IPS DF 19.7 (cell line): ENCODE measurements around the gene SLC29A2.
"Not testable (repeated sequence)": the region's sequence is repeated elsewhere in the genome, so short reads cannot be mapped to it uniquely, and the experiment has no call there.

ENCODE experiments used
- DNase-seq: peaks from one replicate; pipeline ENCODE4 v3.0.0-alpha.2; 2013; ENCODE audit warnings: low read depth, low spot score

Gene SLC29A2

GRCh38 chr11:66333896-66334604 is 37.5 kb downstream of the SLC29A2 start:
- no peak for DNase-seq

- DNase-seq: no peak
These were observed 38.2 kb downstream of the SLC29A2 start for GRCh38 chr11:66333220-66333877.

- DNase-seq: no peak
These were observed 39.0 kb downstream of the SLC29A2 start for GRCh38 chr11:66332371-66333219.

- DNase-seq: no peak
These were observed 39.8 kb downstream of the SLC29A2 start for GRCh38 chr11:66331542-66332370.

GRCh38 chr11:66330931-66331330 is 40.6 kb downstream of the SLC29A2 start:
- DNase-seq: no peak

- no peak for DNase-seq
These were observed 42.3 kb downstream of the SLC29A2 start for GRCh38 chr11:66329165-66329673.

- DNase-seq: no peak
These were observed 43.0 kb downstream of the SLC29A2 start for GRCh38 chr11:66328302-66329144.

- no peak for DNase-seq
These were observed 43.6 kb downstream of the SLC29A2 start for GRCh38 chr11:66328031-66328301.

GRCh38 chr11:66327171-66328030 is 44.2 kb downstream of the SLC29A2 start:
- DNase-seq: no peak

GRCh38 chr11:66326261-66327111 is 45.1 kb downstream of the SLC29A2 start:
- DNase-seq: no peak

GRCh38 chr11:66325263-66325671 is 46.3 kb downstream of the SLC29A2 start:
- no peak for DNase-seq

GRCh38 chr11:66324664-66325063 is 46.9 kb downstream of the SLC29A2 start:
- no peak for DNase-seq

- no peak for DNase-seq
These were observed 47.9 kb downstream of the SLC29A2 start for GRCh38 chr11:66323684-66324083.

GRCh38 chr11:66322732-66323427 is 48.7 kb downstream of the SLC29A2 start:
- no peak for DNase-seq

- no peak for DNase-seq
These were observed 50.0 kb downstream of the SLC29A2 start for GRCh38 chr11:66321606-66322005.

GRCh38 chr11:66320748-66321147 is 50.8 kb downstream of the SLC29A2 start:
- not testable (repeated sequence) for DNase-seq

GRCh38 chr11:66320289-66320688 is 51.3 kb downstream of the SLC29A2 start:
- DNase-seq: not testable (repeated sequence)

- DNase-seq: no peak
These were observed 53.0 kb downstream of the SLC29A2 start for GRCh38 chr11:66318600-66318970.
